Heart left ventricle (tissue), 16 donors: ENCODE results near the gene CHD3. TPM values are rescaled to one million over a fixed set of nuclear protein-coding genes. Genes with fewer than 3 reads are reported as not detected.

Source experiments
- ATAC-seq, 4 donors: fragments of 200-7000 bp; cut with Tn5 transposase; one replicate each; pipeline ENCODE4 v1.9.1; 2020 to 2022; ENCODE audit warnings: moderate library complexity in 4 of 4, mild to moderate bottlenecking in 3 of 4, moderate number of reproducible peaks in 1 of 4
- DNase-seq, 5 donors: peaks; one replicate each; pipeline ENCODE4 v3.0.0-alpha.2; 2020
- H3K27ac ChIP-seq, 12 donors: fragments of 200-600 bp; sonication (generic) in 4 of 12; one replicate each; pipeline versions ENCODE4 v1.5.0 to v1.8.0; 2016 to 2022; ENCODE audit warnings: mild to moderate bottlenecking in 2 of 12
- H3K27me3 ChIP-seq, 9 donors: fragments of 200-600 bp; sonication (generic) in 2 of 9; one replicate each; pipeline versions ENCODE4 v1.5.1 to v1.8.0; 2016 to 2022; ENCODE audit warnings: mild to moderate bottlenecking in 3 of 9
- H3K36me3 ChIP-seq, 9 donors: fragments of 200-600 bp; sonication (generic) in 2 of 9; one replicate each; pipeline versions ENCODE4 v1.5.0 to v1.8.0; 2018 to 2022; ENCODE audit warnings: mild to moderate bottlenecking in 2 of 9
- H3K4me1 ChIP-seq, 12 donors: fragments of 200-600 bp; sonication (generic) in 4 of 12; one replicate each; pipeline versions ENCODE4 v1.5.0 to v1.8.0; 2016 to 2022; ENCODE audit warnings: mild to moderate bottlenecking in 3 of 12
- H3K4me3 ChIP-seq, 12 donors: fragments of 200-600 bp; sonication (generic) in 4 of 12; one replicate each; pipeline versions ENCODE4 v1.5.0 to v1.8.0; 2017 to 2022; ENCODE audit warnings: mild to moderate bottlenecking in 9 of 12, moderate library complexity in 4 of 12
- H3K9me3 ChIP-seq, 12 donors: fragments of 200-600 bp; sonication (generic) in 4 of 12; one replicate each; pipeline versions ENCODE4 v1.5.0 to v1.8.0; 2016 to 2022; ENCODE audit warnings: mild to moderate bottlenecking in 1 of 12
- POLR2A ChIP-seq, 2 donors: fragments of 450-650 bp; IDR thresholded peaks; one replicate each; pipeline ENCODE4 v1.6.1; 2017; ENCODE audit warnings: antibody characterized with exemption in 2 of 2, mild to moderate bottlenecking in 2 of 2, moderate library complexity in 2 of 2
- WGBS, 4 donors: extraction: QIAGEN DNeasy Blood & Tissue Kit in 2 of 4; methylation state at CpG; one replicate each; pipeline versions ENCODE4 v1.1.5 to v1.1.7; 2013 to 2018; 5-methylcytosine and 5-hydroxymethylcytosine counted together
- intact Hi-C, 10 donors: fragments of 100-400 bp; cut with DNase I; formaldehyde crosslinking; loops; one replicate each; pipeline versions ENCODE4 v1.11.1 to v1.14.2; 2022
- polyA plus RNA-seq, 2 donors: library from polyadenylated mRNA; stranded (reverse); fragments of 200-250 nt; gene quantifications; one replicate each; pipeline ENCODE4 v1.2.3, GENCODE V29; 2013
- total RNA-seq, 9 donors: library from RNA; depleted of rRNA in 2 of 9; stranded (reverse); fragments of >200 nt in 2 of 9; fragmentation: NEBNext Ultra II Directional in 3 of 9; extraction: Animal tissue kit (Norgen Biotek cat#: 25700) in 3 of 9; gene quantifications; one replicate each; pipeline versions ENCODE4 v1.1.0 to v1.2.4, GENCODE V29; 2016 to 2023
- TF ChIP-seq, protein P1 (sequence below), 12 donors: fragments of 200-600 bp; sonication (generic) in 4 of 12; IDR thresholded peaks; one replicate each; pipeline versions ENCODE4 v1.5.0 to v1.8.0; 2018 to 2022; ENCODE audit warnings: antibody characterized with exemption in 12 of 12, mild to moderate bottlenecking in 5 of 12
- donor health status: ischemic (EF 13 %, LVEDD 7.1; RV severe dilation, severe dysfunction).
- donor health status: healthy with polysubstance abuse.
- donor health status: DM: no; HTN: yes; CAD: no.
- donor health status: DM: no; HTN: no; CAD: no.
- donor health status: ischemic (EF 25% LVEDD 6.9; RV normal size, moderate dysfunction).
- donor health status: ischemic (EF 25% LVEDD 5.7; RV mildly dilated, moderate dysfunction).
- donor health status: healthy.
- donor health status: DM: yes; HTN: yes; CAD: no.
- donor health status: ischemic (EF 35%, LVEDD 5.7; RV mildly dilated, moderate dysfunction).
- donor health status: nonischemic (EF 11% LVEDD 7.7; RV severe dilation, severe dysfunction).
- donor health status: DM: yes; HTN: yes; CAD: no.
- donor health status: PGD.
- donor health status: ischemic (EF 29% LVEDD 5.4; RV normal size, mild dysfunction).
- donor health status: nonischemic (EF 23%, LVEDD 6.1; RV moderate dilation, normal function).

Gene CHD3
- total and polyA plus RNA-seq, 11 donors: 6.7 to 30.6 (median 14.3) TPM

DNA sequence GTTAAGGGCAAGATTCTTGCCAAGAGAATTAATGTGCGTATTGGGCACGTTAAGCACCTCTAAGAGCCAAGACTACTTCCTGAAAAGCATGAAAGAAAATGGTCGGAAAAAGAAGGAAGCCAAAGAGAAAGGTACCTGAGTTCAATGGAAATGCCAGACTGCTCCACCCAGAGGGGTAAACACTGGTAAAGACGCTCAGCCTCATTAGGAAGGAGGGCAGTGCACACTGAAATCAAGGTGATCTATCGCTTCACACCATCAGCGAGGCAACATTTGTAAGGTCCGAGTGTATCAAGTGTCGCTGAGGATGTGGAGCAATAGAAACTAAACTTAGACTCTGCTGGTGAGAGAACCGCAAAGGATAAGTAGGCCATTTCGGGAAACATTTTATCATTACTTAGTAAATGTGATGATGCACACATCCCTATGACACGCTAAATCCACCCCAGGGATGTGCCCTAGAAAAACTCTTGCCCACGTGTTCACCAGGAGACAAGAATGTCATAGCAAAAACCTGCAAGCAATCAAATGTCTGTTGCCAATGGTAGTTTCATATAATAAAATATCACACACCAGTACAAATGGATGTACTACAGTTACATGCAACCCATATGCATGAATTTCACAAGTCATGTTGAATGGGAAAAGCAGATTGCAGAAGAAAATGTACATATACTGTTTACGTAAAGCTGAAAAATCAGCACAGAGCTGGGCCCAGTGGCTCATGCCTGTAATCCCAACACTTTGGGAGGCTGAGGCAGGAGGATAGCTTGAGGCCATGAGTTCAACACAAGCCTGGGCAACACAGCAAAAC is 67.0 kb downstream of the CHD3 start:
- intact Hi-C loops: no loop called here
- DNase-seq: no peak
- ATAC-seq: peak; percentile 64 to 89 (median 72)
- 44 to 49% (median 46%) methylated on average over 13 of the region's 13 CpGs for WGBS, 4 donors
- Histone ChIP-seq H3K27ac (peak overlapping the region in 4 of 12 donors; percentile 30 to 61 (median 44)), H3K4me3 (no peak overlapping the region), H3K4me1 (peaks cover 0 to 20% (median 6%) of the 10 kb centered on the region in 12 donors), H3K9me3 (no peaks in the 10 kb centered on the region), H3K36me3 (peaks cover 0 to under 1% (median 0%) of the 10 kb centered on the region in 9 donors), H3K27me3 (peaks cover 0 to 4% (median 0%) of the 10 kb centered on the region in 9 donors)
- TF ChIP-seq, protein P1, sequence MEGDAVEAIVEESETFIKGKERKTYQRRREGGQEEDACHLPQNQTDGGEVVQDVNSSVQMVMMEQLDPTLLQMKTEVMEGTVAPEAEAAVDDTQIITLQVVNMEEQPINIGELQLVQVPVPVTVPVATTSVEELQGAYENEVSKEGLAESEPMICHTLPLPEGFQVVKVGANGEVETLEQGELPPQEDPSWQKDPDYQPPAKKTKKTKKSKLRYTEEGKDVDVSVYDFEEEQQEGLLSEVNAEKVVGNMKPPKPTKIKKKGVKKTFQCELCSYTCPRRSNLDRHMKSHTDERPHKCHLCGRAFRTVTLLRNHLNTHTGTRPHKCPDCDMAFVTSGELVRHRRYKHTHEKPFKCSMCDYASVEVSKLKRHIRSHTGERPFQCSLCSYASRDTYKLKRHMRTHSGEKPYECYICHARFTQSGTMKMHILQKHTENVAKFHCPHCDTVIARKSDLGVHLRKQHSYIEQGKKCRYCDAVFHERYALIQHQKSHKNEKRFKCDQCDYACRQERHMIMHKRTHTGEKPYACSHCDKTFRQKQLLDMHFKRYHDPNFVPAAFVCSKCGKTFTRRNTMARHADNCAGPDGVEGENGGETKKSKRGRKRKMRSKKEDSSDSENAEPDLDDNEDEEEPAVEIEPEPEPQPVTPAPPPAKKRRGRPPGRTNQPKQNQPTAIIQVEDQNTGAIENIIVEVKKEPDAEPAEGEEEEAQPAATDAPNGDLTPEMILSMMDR (IDR thresholded peaks at IDR 0.05): no peak
- TF ChIP-seq POLR2A (IDR thresholded peaks at IDR 0.05): no peak

DNA sequence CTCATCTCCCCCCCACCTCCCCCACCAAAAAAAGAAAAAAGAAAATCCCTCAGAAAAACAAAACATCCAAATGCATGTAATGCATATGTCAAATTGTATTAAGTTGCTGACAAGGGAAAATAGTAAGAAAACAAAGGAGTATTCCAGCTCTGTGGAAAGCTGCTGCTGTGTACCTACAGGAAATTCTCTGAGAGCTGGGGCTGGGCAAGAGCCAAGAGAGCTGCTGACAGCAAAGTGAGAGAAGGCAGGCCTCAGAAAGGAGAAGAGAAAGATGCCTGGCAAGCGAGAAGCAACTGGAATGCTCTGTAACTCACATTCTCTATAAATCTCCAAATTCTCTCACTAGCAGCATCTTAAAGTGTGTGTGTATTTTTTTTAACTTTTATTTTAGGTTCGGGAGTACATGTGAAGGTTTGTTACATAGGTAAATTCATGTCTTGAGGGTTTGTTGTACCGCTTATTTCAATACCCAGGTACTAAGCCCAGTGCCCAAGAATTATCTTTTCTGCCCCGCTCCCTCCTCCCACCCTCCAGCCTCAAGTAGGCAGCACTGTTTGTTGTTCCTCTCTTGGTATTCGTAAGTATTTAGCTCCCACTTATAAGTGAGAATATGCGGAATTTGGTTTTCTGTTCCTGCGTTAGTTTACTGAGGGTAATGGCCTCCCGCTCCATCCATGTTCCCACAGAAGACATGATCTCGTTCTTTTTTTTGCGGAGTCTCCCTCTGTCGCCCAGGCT is 67.8 kb downstream of the CHD3 start:
- H3K4me3 ChIP-seq: no peak overlapping the region
- H3K27ac ChIP-seq: peak overlapping the region in 4 of 12 donors; percentile 30 to 61 (median 44)
- peaks cover 0 to 20% (median 6%) of the 10 kb centered on the region in 12 donors for H3K4me1 ChIP-seq
- H3K27me3 ChIP-seq: peaks cover 0 to 10% (median 0%) of the 10 kb centered on the region in 9 donors
- H3K9me3 ChIP-seq: no peaks in the 10 kb centered on the region
- WGBS, 4 donors: 53 to 57% (median 55%) methylated on average over 11 of the region's 11 CpGs
- TF ChIP-seq, protein P1 (IDR thresholded peaks at IDR 0.05): no peak
- intact Hi-C loops: no loop called here
- no peaks in the 10 kb centered on the region for H3K36me3 ChIP-seq
- DNase-seq (peak; percentile 66 to 80 (median 74)), ATAC-seq (peak; percentile 81 to 94 (median 88))

DNA sequence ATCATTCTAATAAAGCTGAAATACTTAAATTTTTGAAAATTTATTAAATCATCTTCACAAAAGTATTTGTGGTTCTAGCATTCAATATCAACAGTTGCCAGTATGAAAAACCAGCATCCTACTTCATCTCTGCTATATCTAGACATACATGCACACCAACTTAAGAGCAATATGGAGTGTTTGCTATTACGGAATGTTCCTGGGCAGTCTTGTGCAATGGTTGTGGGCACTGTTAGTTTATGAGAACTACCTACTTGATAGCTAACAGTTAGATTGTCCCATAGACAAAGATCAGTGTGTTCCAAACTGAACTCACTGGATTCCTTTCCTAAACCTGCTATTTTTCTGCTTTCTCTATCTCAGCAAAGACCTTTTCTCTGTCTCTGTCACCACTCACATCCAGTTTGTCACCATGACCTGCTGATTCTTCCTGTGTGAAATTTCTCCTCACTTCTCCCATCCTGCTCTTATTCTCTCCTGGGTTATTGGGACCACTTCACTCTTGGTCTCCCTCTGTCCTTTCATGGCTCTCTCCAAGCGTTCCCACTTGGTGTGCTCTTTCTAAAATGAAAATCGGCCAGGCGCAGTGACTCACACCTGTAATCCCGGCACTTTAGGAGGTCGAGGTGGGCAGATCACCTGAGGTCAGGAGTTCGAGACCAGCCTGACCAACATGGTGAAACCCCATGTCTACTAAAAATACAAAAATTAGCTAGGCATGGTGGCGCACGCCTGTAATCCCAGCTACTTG is 71.1 kb downstream of the CHD3 start:
- Histone ChIP-seq H3K27me3 (peaks cover 0 to 10% (median 0%) of the 10 kb centered on the region in 9 donors), H3K9me3 (no peaks in the 10 kb centered on the region), H3K27ac (no peak overlapping the region), H3K36me3 (no peaks in the 10 kb centered on the region), H3K4me1 (peaks cover 0 to 20% (median 6%) of the 10 kb centered on the region in 12 donors), H3K4me3 (no peak overlapping the region)
- WGBS, 4 donors: 90 to 95% (median 94%) methylated on average over 9 of the region's 9 CpGs
- intact Hi-C loops: no loop called here
- no peak for DNase-seq
- no peak for ATAC-seq
- TF ChIP-seq, protein P1 (IDR thresholded peaks at IDR 0.05): no peak
- no peak for TF ChIP-seq POLR2A (IDR thresholded peaks at IDR 0.05)
